ENCODE measurements around the gene SLC25A30.

- no peak for TF ChIP-seq CTCF (IDR thresholded peaks at IDR 0.05)
- no peak for TF ChIP-seq EP300 (IDR thresholded peaks at IDR 0.05)
- TF ChIP-seq POLR2A (IDR thresholded peaks at IDR 0.05), result no peak
Measured at GRCh38 chr13:45381196-45381595, 37.0 kb downstream of the SLC25A30 start.
